Mesodermal cell (in vitro differentiated cells): ENCODE data around the gene CDC42BPB.

Experiments
- H3K27ac ChIP-seq: 2 replicates; pipeline ENCODE4 v1.7.0; 2013; ENCODE audit warnings: mild to moderate bottlenecking, low read depth, low read length, moderate library complexity; ENCODE audit not compliant: severe bottlenecking
- H3K36me3 ChIP-seq: 2 replicates; pipeline ENCODE4 v1.7.1; 2013; ENCODE audit warnings: mild to moderate bottlenecking, low read length, moderate library complexity; ENCODE audit not compliant: control insufficient read depth, insufficient read depth
- H3K4me1 ChIP-seq: one replicate; pipeline ENCODE4 v1.7.1; 2013; ENCODE audit warnings: mild to moderate bottlenecking, low read length; ENCODE audit not compliant: insufficient read depth, control insufficient read depth, poor library complexity, severe bottlenecking
- H3K4me3 ChIP-seq: 2 replicates; pipeline ENCODE4 v1.7.0; 2013; ENCODE audit warnings: low read length, control low read depth, mild to moderate bottlenecking; ENCODE audit not compliant: insufficient read depth, poor library complexity, severe bottlenecking; ENCODE audit errors: extremely low read depth
- H3K9me3 ChIP-seq: 2 replicates; pipeline ENCODE4 v1.7.1; 2013; ENCODE audit warnings: mild to moderate bottlenecking, low read length, moderate library complexity; ENCODE audit not compliant: control insufficient read depth
- WGBS, 2 experiments: methylation state at CpG; one replicate each; pipeline ENCODE4 v1.1.5; 2013; ENCODE audit warnings: missing lambda C conversion rate in 2 of 2; ENCODE audit not compliant: insufficient coverage in 2 of 2; 5-methylcytosine and 5-hydroxymethylcytosine counted together

Gene CDC42BPB

GRCh38 chr14:103081951-103082350 is 24.6 kb upstream of the CDC42BPB start:
- H3K4me1 ChIP-seq, result no peaks in the 10 kb centered on the region

GRCh38 chr14:103078860-103079587 is 21.7 kb upstream of the CDC42BPB start:
- 82 to 85% methylated on average over 10 to 11 of the region's 11 CpGs for WGBS, 2 experiments

More at GRCh38 chr14:103081951-103082350, 24.6 kb upstream of the CDC42BPB start:
- Histone ChIP-seq H3K27ac (no peak overlapping the region), H3K4me3 (no peak overlapping the region), H3K36me3 (no peaks in the 10 kb centered on the region), H3K9me3 (no peaks in the 10 kb centered on the region)
- 87 to 100% methylated on average over 2 of the region's 2 CpGs for WGBS, 2 experiments

GRCh38 chr14:103078420-103078749 is 21.0 kb upstream of the CDC42BPB start:
- WGBS, 2 experiments, result 8 to 15% methylated on average over 6 of the region's 9 CpGs
- Histone ChIP-seq H3K4me3 (no peak overlapping the region), H3K4me1 (peaks cover 5% of the 10 kb centered on the region), H3K27ac (no peak overlapping the region), H3K9me3 (no peaks in the 10 kb centered on the region), H3K36me3 (no peaks in the 10 kb centered on the region)

More at GRCh38 chr14:103078860-103079587, 21.7 kb upstream of the CDC42BPB start:
- Histone ChIP-seq H3K9me3 (no peaks in the 10 kb centered on the region), H3K27ac (no peak overlapping the region), H3K36me3 (no peaks in the 10 kb centered on the region), H3K4me1 (peaks cover 5% of the 10 kb centered on the region), H3K4me3 (no peak overlapping the region)

GRCh38 chr14:103074729-103075367 is 17.5 kb upstream of the CDC42BPB start:
- peaks cover 5% of the 10 kb centered on the region for H3K4me1 ChIP-seq
- peak overlapping the region; percentile 35 for H3K4me3 ChIP-seq
- H3K36me3 ChIP-seq, result no peaks in the 10 kb centered on the region
- H3K9me3 ChIP-seq, result no peaks in the 10 kb centered on the region
- H3K27ac ChIP-seq, result no peak overlapping the region
- WGBS, 2 experiments, result 48 to 52% methylated on average over 21 of the region's 21 CpGs

GRCh38 chr14:103073876-103074728 is 16.8 kb upstream of the CDC42BPB start:
- H3K4me1 ChIP-seq, result peaks cover 5% of the 10 kb centered on the region
- no peak overlapping the region for H3K4me3 ChIP-seq
- no peaks in the 10 kb centered on the region for H3K9me3 ChIP-seq
- no peaks in the 10 kb centered on the region for H3K36me3 ChIP-seq
- no peak overlapping the region for H3K27ac ChIP-seq
- 83 to 84% methylated on average over 18 of the region's 21 CpGs for WGBS, 2 experiments

GRCh38 chr14:103073367-103073875 is 16.1 kb upstream of the CDC42BPB start:
- no peaks in the 10 kb centered on the region for H3K9me3 ChIP-seq
- peaks cover 5% of the 10 kb centered on the region for H3K4me1 ChIP-seq
- no peak overlapping the region for H3K27ac ChIP-seq
- WGBS, 2 experiments, result 93 to 95% methylated on average over 12 to 13 of the region's 14 CpGs
- no peaks in the 10 kb centered on the region for H3K36me3 ChIP-seq
- H3K4me3 ChIP-seq, result no peak overlapping the region

GRCh38 chr14:103072595-103073366 is 15.4 kb upstream of the CDC42BPB start:
- WGBS, 2 experiments, result 87 to 91% methylated on average over 15 to 17 of the region's 21 CpGs

GRCh38 chr14:103071544-103072251 is 14.3 kb upstream of the CDC42BPB start:
- no peaks in the 10 kb centered on the region for H3K36me3 ChIP-seq
- no peak overlapping the region for H3K27ac ChIP-seq
- H3K9me3 ChIP-seq, result no peaks in the 10 kb centered on the region
- peaks cover 5% of the 10 kb centered on the region for H3K4me1 ChIP-seq
- no peak overlapping the region for H3K4me3 ChIP-seq
- 87 to 93% methylated on average over 29 to 31 of the region's 32 CpGs for WGBS, 2 experiments

More at GRCh38 chr14:103072595-103073366, 15.4 kb upstream of the CDC42BPB start:
- H3K27ac ChIP-seq, result no peak overlapping the region
- no peaks in the 10 kb centered on the region for H3K9me3 ChIP-seq
- no peak overlapping the region for H3K4me3 ChIP-seq
- no peaks in the 10 kb centered on the region for H3K36me3 ChIP-seq
- peaks cover 5% of the 10 kb centered on the region for H3K4me1 ChIP-seq

GRCh38 chr14:103070971-103071542 is 13.7 kb upstream of the CDC42BPB start:
- 87 to 91% methylated on average over 17 of the region's 21 CpGs for WGBS, 2 experiments
- H3K9me3 ChIP-seq, result no peaks in the 10 kb centered on the region
- no peak overlapping the region for H3K4me3 ChIP-seq
- H3K4me1 ChIP-seq, result peaks cover 5% of the 10 kb centered on the region
- H3K27ac ChIP-seq, result no peak overlapping the region
- no peaks in the 10 kb centered on the region for H3K36me3 ChIP-seq
